ENCODE measurements around the gene RUNDC3A. TPM values are rescaled to one million over a fixed set of nuclear protein-coding genes. Genes with fewer than 3 reads are reported as not detected.

Gene RUNDC3A
- total RNA-seq, 1 donor from 2014 or later, result 0.26 TPM

- no peak for FAIRE-seq
- peaks cover 32% of the 10 kb centered on the region for H3K36me3 ChIP-seq (ENCODE audit: control insufficient read depth, insufficient read depth, low read length)
- TF ChIP-seq CTCF (IDR thresholded peaks at IDR 0.05; ENCODE audit: insufficient read depth, low read length, severe bottlenecking), result no peak
- peak overlapping the region; percentile 10 for H3K4me3 ChIP-seq (ENCODE audit: low read depth, low read length)
- no peak for DNase-seq (ENCODE audit: low read depth)
- H3K27me3 ChIP-seq (ENCODE audit: control insufficient read depth, insufficient read depth, low read length), result no peaks in the 10 kb centered on the region
These were observed 45.4 kb downstream of the RUNDC3A start for GRCh38 chr17:44353672-44354331.

- Histone ChIP-seq H3K27me3 (ENCODE audit: control insufficient read depth, insufficient read depth, low read length) (no peaks in the 10 kb centered on the region), H3K36me3 (ENCODE audit: control insufficient read depth, insufficient read depth, low read length) (peaks cover 26% of the 10 kb centered on the region), H3K4me3 (ENCODE audit: low read depth, low read length) (no peak overlapping the region)
- TF ChIP-seq CTCF (IDR thresholded peaks at IDR 0.05; ENCODE audit: insufficient read depth, low read length, severe bottlenecking), result peak; percentile 35
- FAIRE-seq (no peak), DNase-seq (ENCODE audit: low read depth) (no peak)
These were observed 46.5 kb downstream of the RUNDC3A start for GRCh38 chr17:44354582-44355561.

- Histone ChIP-seq H3K27me3 (ENCODE audit: control insufficient read depth, insufficient read depth, low read length) (no peaks in the 10 kb centered on the region), H3K36me3 (ENCODE audit: control insufficient read depth, insufficient read depth, low read length) (peaks cover 20% of the 10 kb centered on the region), H3K4me3 (ENCODE audit: low read depth, low read length) (no peak overlapping the region)
- FAIRE-seq (no peak), DNase-seq (ENCODE audit: low read depth) (no peak)
- TF ChIP-seq CTCF (IDR thresholded peaks at IDR 0.05; ENCODE audit: insufficient read depth, low read length, severe bottlenecking), result no peak
These were observed 47.3 kb downstream of the RUNDC3A start for GRCh38 chr17:44355642-44356099.

- TF ChIP-seq CTCF (IDR thresholded peaks at IDR 0.05; ENCODE audit: insufficient read depth, low read length, severe bottlenecking), result no peak
- DNase-seq (ENCODE audit: low read depth), result no peak
- H3K36me3 ChIP-seq (ENCODE audit: control insufficient read depth, insufficient read depth, low read length), result peaks cover 15% of the 10 kb centered on the region
- H3K27me3 ChIP-seq (ENCODE audit: control insufficient read depth, insufficient read depth, low read length), result no peaks in the 10 kb centered on the region
- H3K4me3 ChIP-seq (ENCODE audit: low read depth, low read length), result no peak overlapping the region
- no peak for FAIRE-seq
These were observed 47.8 kb downstream of the RUNDC3A start for GRCh38 chr17:44356241-44356640.

- DNase-seq (ENCODE audit: low read depth) (no peak), FAIRE-seq (no peak)
- no peak overlapping the region for H3K4me3 ChIP-seq (ENCODE audit: low read depth, low read length)
- peaks cover 4% of the 10 kb centered on the region for H3K27me3 ChIP-seq (ENCODE audit: control insufficient read depth, insufficient read depth, low read length)
- no peaks in the 10 kb centered on the region for H3K36me3 ChIP-seq (ENCODE audit: control insufficient read depth, insufficient read depth, low read length)
- TF ChIP-seq CTCF (IDR thresholded peaks at IDR 0.05; ENCODE audit: insufficient read depth, low read length, severe bottlenecking), result no peak
These were observed 49.7 kb downstream of the RUNDC3A start for GRCh38 chr17:44358066-44358465.
